ENCODE data around the gene TTLL1. TPM values are rescaled to one million over a fixed set of nuclear protein-coding genes. Genes with fewer than 3 reads are reported as not detected.
A peak's percentile ranks its signal among the peaks of the same experiment; 100 is the strongest.

TTLL1 gene
- total and polyA plus RNA-seq, 2 donors (not counting 3 experiments of a cell fraction or from before 2014, with no cell fraction given), result 9.0 to 17.0 TPM

GRCh38 chr22:43136255-43136654 lies 47.1 kb upstream of the TTLL1 start:
- peaks cover 0 to 30% of the 10 kb centered on the region in 2 experiments for H3K36me3 ChIP-seq (ENCODE audit: control insufficient read depth in 2 of 2, extremely low read depth in 1 of 2, insufficient read depth in 2 of 2, low read length in 2 of 2)
- no TSS peak for BruUV-seq (replicated peaks)
- intact Hi-C loops (cut with micrococcal nuclease), result loop anchor here (1.0 to 2.0 kb wide), 2 partner anchors 25 to 356 kb away; partner anchors contain the start of gene BIK

More at GRCh38 chr22:43136255-43136654, 47.1 kb upstream of the TTLL1 start:
- Histone ChIP-seq H3K9me1 (replicated peaks; ENCODE audit: control insufficient read depth, extremely low read depth, insufficient read depth, low read length) (no peaks in the 10 kb centered on the region), H2AFZ (ENCODE audit: low read depth, low read length) (no peak overlapping the region), H3K79me2 (ENCODE audit: control insufficient read depth, insufficient read depth, low read length) (no peaks in the 10 kb centered on the region), H3K4me1 (ENCODE audit: control insufficient read depth, extremely low read depth, insufficient read depth, low read length) (no peaks in the 10 kb centered on the region), H4K20me1 (replicated peaks; ENCODE audit: control insufficient read depth, extremely low read depth, insufficient read depth, low read length) (no peaks in the 10 kb centered on the region), H3K4me2 (ENCODE audit: insufficient read depth, low read length) (no peak overlapping the region), H3K9ac (replicated peaks; ENCODE audit: extremely low read depth, insufficient read depth, low read length) (no peak overlapping the region), H3K27me3 (ENCODE audit: control insufficient read depth in 2 of 2, insufficient read depth in 2 of 2, low read length in 2 of 2) (no peaks in the 10 kb centered on the region), H3K27ac (ENCODE audit: insufficient read depth, low read depth, low read length) (no peak overlapping the region), H3K9me3 (replicated peaks; ENCODE audit: control insufficient read depth, insufficient read depth, low read length) (no peaks in the 10 kb centered on the region), H3K4me3 (replicated peaks in 1 of 3; ENCODE audit: insufficient read depth in 1 of 3, low read depth in 1 of 3, low read length in 3 of 3) (no peak overlapping the region)
- CTCF ChIA-PET, result interaction anchor here (0.5 to 4.4 kb wide), 8 partner anchors 9 to 563 kb away, joined by 3 to 17 read pairs (median 3); partner anchors contain the start of gene BIK
- peak; percentile 56 for DNase-seq (ENCODE audit: low read depth, low spot score)
- TF ChIP-seq, protein P1, sequence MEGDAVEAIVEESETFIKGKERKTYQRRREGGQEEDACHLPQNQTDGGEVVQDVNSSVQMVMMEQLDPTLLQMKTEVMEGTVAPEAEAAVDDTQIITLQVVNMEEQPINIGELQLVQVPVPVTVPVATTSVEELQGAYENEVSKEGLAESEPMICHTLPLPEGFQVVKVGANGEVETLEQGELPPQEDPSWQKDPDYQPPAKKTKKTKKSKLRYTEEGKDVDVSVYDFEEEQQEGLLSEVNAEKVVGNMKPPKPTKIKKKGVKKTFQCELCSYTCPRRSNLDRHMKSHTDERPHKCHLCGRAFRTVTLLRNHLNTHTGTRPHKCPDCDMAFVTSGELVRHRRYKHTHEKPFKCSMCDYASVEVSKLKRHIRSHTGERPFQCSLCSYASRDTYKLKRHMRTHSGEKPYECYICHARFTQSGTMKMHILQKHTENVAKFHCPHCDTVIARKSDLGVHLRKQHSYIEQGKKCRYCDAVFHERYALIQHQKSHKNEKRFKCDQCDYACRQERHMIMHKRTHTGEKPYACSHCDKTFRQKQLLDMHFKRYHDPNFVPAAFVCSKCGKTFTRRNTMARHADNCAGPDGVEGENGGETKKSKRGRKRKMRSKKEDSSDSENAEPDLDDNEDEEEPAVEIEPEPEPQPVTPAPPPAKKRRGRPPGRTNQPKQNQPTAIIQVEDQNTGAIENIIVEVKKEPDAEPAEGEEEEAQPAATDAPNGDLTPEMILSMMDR (IDR thresholded peaks at IDR 0.05; ENCODE audit: extremely low read depth in 1 of 2, insufficient read depth in 1 of 2, low read depth in 1 of 2, low read length in 2 of 2), result peak; percentile 76 to 95
- no peak for TF ChIP-seq FOS (IDR thresholded peaks at IDR 0.05; ENCODE audit: borderline replicate concordance, insufficient read depth, low read length)
- TF ChIP-seq POLR2AphosphoS5 (IDR thresholded peaks at IDR 0.05; ENCODE audit: insufficient read depth, low read depth, low read length), result no peak
- no peak for TF ChIP-seq MAX (IDR thresholded peaks at IDR 0.05; ENCODE audit: insufficient read depth, insufficient read length)
- no peak for TF ChIP-seq MYC (IDR thresholded peaks at IDR 0.05; ENCODE audit: low read depth, low read length)
- no peak for TF ChIP-seq JUN (IDR thresholded peaks at IDR 0.05; ENCODE audit: borderline replicate concordance, insufficient read depth, insufficient read length, low read depth)
- no peak for TF ChIP-seq EZH2 (IDR thresholded peaks at IDR 0.05; ENCODE audit: borderline replicate concordance, low read depth, low read length, severe bottlenecking)
- no peak for TF ChIP-seq GATA2 (IDR thresholded peaks at IDR 0.05; ENCODE audit: insufficient read depth, insufficient read length, low read depth, low read length)
- TF ChIP-seq POLR2A (IDR thresholded peaks at IDR 0.05; ENCODE audit: low read depth, low read length), result no peak
- POLR2A ChIA-PET, result no interaction called here
- peak; percentile 85 for FAIRE-seq
- dilution Hi-C loops (cut with MboI; ENCODE audit: extremely low pct_ligation_motif_present, low sequenced_read_pairs), result no loop called here
